HUES64 (cell line): ENCODE data around the gene INAFM1.
A peak's percentile ranks its signal among the peaks of the same experiment; 100 is the strongest.

Experiments used
- H3K27ac ChIP-seq: 2 replicates; pipeline ENCODE4 v1.7.0; 2013; ENCODE audit warnings: low read depth, low read length, inconsistent platforms
- H3K27me3 ChIP-seq: 2 replicates; pipeline ENCODE4 v1.6.1; 2013; ENCODE audit warnings: mild to moderate bottlenecking, low read length; ENCODE audit not compliant: insufficient read depth
- H3K36me3 ChIP-seq: 2 replicates; pipeline ENCODE4 v1.6.1; 2013; ENCODE audit warnings: mild to moderate bottlenecking, low read length; ENCODE audit not compliant: insufficient read depth
- H3K4me1 ChIP-seq: 2 replicates; pipeline ENCODE4 v1.6.1; 2013; ENCODE audit warnings: mild to moderate bottlenecking, low read length, moderate library complexity; ENCODE audit not compliant: insufficient read depth
- H3K4me3 ChIP-seq: 2 replicates; pipeline ENCODE4 v1.5.1; 2013; ENCODE audit warnings: mild to moderate bottlenecking, low read length, moderate library complexity
- H3K9ac ChIP-seq: 2 replicates; pipeline ENCODE4 v1.6.1; 2013; ENCODE audit warnings: mild to moderate bottlenecking, low read depth, low read length
- H3K9me3 ChIP-seq: 2 replicates; pipeline ENCODE4 v1.6.1; 2013; ENCODE audit warnings: low read depth, low read length; ENCODE audit not compliant: insufficient read depth
- WGBS: fragments of 150-250, 120-280 bp; methylation state at CpG from one replicate; pipeline ENCODE4 v1.1.7; 2013; ENCODE audit warnings: missing lambda C conversion rate; 5-methylcytosine and 5-hydroxymethylcytosine counted together

INAFM1 gene

DNA sequence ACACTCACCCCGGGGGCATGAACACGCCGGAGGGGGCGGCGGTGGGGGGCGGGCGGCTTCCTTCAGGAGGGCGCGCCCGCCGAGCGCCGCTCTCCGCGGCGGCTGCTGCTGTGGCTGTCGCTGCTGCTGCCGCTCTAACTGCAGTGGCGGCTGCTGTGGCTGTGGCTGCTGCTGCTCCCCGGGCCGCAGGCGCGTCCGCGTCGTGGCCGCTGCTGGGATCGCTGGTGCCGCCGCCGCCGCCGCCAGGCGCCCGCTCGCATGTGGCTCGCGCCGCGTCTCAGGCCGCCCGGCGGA lies 43.8 kb upstream of the INAFM1 start, which contains the start of gene BBC3:
Gene BBC3 (minus strand): TSS at position 279 of the 294 bp plus-strand sequence. CDS start 2,768 bp downstream, outside the sequence.
- Histone ChIP-seq H3K4me3 (peak within 1 kb of the TSS; percentile 70), H3K27me3 (peaks cover 4% of the 10 kb centered on the region), H3K4me1 (peaks cover 14% of the 10 kb centered on the region), H3K9me3 (no peaks in the 10 kb centered on the region), H3K27ac (peak within 1 kb of the TSS; percentile 76; the same call in 1 of the 2 replicates), H3K36me3 (no peaks in the 10 kb centered on the region), H3K9ac (peak within 1 kb of the TSS; percentile 78)
- under 1% methylated on average over 43 of the region's 43 CpGs for WGBS

DNA sequence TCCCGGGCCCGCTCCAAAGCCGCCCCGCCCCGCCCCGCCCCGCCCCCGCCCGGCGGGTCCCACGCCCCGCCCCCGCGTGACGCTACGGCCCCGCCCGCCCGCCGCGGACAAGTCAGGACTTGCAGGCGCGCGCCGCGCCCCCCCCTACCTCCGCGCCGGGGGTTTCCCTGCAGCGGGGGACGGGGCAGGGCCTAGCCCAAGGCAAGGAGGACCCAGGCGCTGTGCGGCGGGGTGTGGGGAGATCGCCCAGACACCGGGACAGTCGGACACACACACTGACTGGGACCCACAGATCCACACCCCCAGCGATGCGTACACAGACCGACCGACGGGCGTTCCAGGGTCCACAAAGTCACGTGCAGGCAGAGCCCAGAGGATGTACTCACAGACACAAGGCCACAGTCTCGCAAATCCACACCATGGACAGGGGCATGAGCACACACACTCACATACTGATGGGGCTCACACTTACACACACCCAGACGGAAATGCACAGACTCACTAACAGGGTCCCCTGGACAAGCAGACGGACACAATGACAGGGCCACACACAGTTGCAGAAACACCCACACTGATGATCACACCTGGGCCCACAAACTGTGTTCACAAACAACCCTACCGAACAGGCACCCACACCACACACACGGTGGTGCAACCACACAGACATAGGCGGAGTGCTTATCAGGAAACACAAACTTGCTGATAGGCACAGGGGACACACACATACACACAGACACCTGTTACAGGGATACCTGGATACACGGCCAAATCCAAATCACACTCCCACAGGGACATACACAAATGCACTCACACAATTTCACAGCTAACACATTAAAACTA lies 43.2 kb upstream of the INAFM1 start:
- H3K27me3 ChIP-seq, result peaks cover 4% of the 10 kb centered on the region
- H3K4me1 ChIP-seq, result peaks cover 14% of the 10 kb centered on the region; the same call in 1 of the 2 replicates
- H3K9ac ChIP-seq, result peak overlapping the region; percentile 78
- H3K36me3 ChIP-seq, result no peaks in the 10 kb centered on the region
- WGBS, result 9% methylated on average over 51 of the region's 51 CpGs
- H3K27ac ChIP-seq, result peak overlapping the region; percentile 29; the same call in 1 of the 2 replicates
- no peaks in the 10 kb centered on the region for H3K9me3 ChIP-seq
- peak overlapping the region; percentile 70 for H3K4me3 ChIP-seq

DNA sequence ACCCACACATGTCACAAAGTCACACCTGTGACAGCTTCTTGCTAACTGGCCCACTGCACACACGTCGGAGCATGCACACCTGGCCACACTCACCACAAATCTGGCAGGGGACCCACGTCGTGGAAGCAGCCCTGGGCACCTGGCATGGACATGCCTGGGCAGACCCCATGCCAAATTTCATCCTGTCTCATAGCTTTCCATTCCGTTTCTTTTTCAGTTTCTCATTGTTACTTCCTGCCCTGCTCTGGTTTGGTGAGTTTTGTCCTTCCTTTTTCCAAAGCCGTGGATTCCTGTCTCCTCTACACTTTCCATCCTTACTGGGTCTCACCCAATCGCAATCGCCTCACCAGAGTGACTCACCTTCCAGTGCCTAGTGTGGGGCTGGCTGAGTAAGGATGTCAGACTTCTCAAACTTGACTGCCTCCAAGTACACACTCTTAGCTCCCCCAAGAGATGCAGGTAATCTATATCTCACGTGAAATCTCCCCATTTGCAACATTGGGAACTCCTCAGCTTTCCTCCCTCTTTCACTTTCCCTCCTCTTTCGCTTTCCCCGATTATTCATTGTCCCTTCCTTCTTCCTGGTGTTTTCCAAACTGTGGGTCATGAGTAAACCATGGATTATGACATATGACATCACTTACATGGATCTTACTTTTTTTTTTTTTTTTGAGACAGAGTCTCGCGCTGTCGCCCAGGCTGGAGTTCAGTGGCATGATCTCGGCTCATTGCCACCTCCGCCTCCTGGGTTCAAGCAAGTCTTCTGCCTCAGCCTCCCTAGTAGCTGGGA lies 42.1 kb upstream of the INAFM1 start:
- 81% methylated on average over 16 of the region's 16 CpGs for WGBS
- Histone ChIP-seq H3K9ac (no peak overlapping the region), H3K4me3 (no peak overlapping the region)

DNA sequence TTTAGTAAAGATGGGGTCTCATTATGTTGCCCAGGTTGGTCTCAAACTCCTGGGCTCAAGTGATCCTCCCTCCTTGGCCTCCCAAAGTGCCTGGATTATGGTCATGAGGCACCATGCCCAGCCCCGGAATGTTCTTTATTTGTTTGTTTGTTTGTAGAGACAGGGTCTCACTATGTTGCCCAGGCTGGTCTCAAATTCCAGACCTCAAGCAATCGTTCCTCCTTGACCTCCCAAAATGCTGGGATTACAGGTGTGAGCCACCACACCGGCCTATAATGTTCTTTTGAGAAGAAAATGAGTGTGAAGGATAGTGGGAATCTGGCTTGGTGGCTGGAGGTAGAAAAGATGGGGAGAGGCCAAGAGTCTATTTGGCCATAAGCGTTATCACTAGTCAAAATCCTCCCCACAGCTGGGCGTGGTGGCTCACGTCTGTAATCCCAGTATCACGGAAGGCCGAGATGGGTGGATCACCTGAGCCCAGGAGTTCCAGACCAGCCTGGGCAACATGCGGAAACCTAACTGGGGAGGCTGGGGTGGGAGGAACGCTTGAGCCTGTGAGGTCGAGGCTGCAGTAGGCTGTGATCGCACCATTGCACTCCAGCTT lies 38.5 kb upstream of the INAFM1 start:
- no peaks in the 10 kb centered on the region for H3K36me3 ChIP-seq
- H3K27me3 ChIP-seq, result peaks cover 25% of the 10 kb centered on the region
- H3K4me3 ChIP-seq, result no peak overlapping the region
- H3K9ac ChIP-seq, result no peak overlapping the region
- H3K4me1 ChIP-seq, result peaks cover 20% of the 10 kb centered on the region
- no peaks in the 10 kb centered on the region for H3K9me3 ChIP-seq
- WGBS, result 92% methylated on average over 12 of the region's 12 CpGs
- no peak overlapping the region for H3K27ac ChIP-seq

More for the DNA sequence above, 42.1 kb upstream of the INAFM1 start:
- Histone ChIP-seq H3K27me3 (peaks cover 4% of the 10 kb centered on the region), H3K27ac (peak overlapping the region; percentile 33; the same call in 1 of the 2 replicates), H3K4me1 (peaks cover 10% of the 10 kb centered on the region; the same call in 1 of the 2 replicates), H3K9me3 (no peaks in the 10 kb centered on the region), H3K36me3 (no peaks in the 10 kb centered on the region)

DNA sequence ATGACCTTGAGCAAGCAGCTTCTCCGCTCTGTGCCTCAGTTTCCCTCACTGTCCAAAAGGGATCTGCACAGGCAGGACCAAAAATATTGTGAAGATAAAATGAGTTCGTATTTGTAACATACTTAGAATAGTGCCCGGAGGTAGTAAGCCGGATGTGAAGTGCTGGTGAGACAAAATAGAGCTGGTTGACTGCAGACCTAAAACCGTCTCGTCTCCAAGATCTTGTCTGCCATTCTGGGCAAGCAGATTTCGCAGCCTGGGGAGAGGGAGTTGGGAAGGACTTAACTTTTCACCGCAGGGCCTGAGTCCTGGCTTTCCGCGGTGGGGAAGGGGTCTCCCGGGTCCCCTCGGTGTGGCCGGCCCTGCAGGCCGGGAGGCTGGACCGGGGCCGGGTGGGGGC lies 35.5 kb upstream of the INAFM1 start:
- H3K27ac ChIP-seq, result no peak overlapping the region
- no peaks in the 10 kb centered on the region for H3K9me3 ChIP-seq
- H3K27me3 ChIP-seq, result peaks cover 49% of the 10 kb centered on the region
- peak overlapping the region; percentile 39 for H3K4me3 ChIP-seq
- WGBS, result 15% methylated on average over 16 of the region's 16 CpGs
- H3K4me1 ChIP-seq, result peaks cover 11% of the 10 kb centered on the region; the same call in 1 of the 2 replicates
- no peaks in the 10 kb centered on the region for H3K36me3 ChIP-seq
- H3K9ac ChIP-seq, result no peak overlapping the region

DNA sequence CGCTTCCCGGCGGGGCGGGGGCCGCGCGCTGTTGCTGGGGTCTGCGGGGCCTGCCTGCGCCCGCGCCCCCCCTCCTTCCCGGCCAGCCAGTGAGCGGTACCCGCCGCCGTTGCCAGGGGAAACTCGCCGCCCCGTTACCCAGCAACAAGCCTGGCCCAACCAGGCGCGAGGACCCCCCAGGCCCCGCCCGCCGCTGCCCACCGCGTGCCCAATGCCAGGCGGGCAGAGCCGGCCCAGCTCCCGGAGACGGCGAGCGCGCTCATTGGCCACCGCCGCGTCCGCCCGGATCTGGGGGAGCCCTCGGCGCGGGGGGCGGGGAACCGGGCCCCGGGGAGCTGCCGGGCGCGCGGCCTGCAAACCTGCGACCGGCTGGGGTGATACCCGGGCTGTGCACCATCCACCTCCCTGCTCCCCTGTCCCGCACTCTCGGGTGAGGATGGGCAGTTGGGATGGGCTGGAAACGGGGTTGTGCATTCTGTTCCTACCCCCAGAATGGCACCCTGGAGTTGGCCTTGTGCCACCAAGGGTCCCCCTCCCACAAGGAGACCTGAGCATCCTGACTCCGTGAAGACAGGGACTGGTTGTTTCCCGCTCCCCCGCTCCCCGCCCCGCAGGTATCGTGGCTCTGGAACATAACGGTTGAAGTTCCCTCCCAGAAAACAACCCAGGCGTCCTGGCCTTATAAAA lies 34.9 kb upstream of the INAFM1 start:
- Histone ChIP-seq H3K4me1 (peaks cover 11% of the 10 kb centered on the region; the same call in 1 of the 2 replicates), H3K4me3 (peak overlapping the region; percentile 39), H3K36me3 (no peaks in the 10 kb centered on the region), H3K9ac (no peak overlapping the region), H3K27me3 (peaks cover 49% of the 10 kb centered on the region), H3K9me3 (no peaks in the 10 kb centered on the region), H3K27ac (no peak overlapping the region)
- 4% methylated on average over 61 of the region's 62 CpGs for WGBS

- no peaks in the 10 kb centered on the region for H3K36me3 ChIP-seq
- peak overlapping the region; percentile 24 for H3K4me3 ChIP-seq
- 51% methylated on average over 6 of the region's 6 CpGs for WGBS
- no peaks in the 10 kb centered on the region for H3K9me3 ChIP-seq
- H3K27me3 ChIP-seq, result peaks cover 49% of the 10 kb centered on the region
- no peak overlapping the region for H3K27ac ChIP-seq
- no peak overlapping the region for H3K9ac ChIP-seq
- H3K4me1 ChIP-seq, result peaks cover 11% of the 10 kb centered on the region; the same call in 1 of the 2 replicates
These were observed 34.1 kb upstream of the INAFM1 start for GRCh38 chr19:47240556-47240955.

GRCh38 chr19:47240996-47241918 lies 33.4 kb upstream of the INAFM1 start:
- Histone ChIP-seq H3K9ac (no peak overlapping the region), H3K36me3 (no peaks in the 10 kb centered on the region), H3K27ac (no peak overlapping the region), H3K9me3 (no peaks in the 10 kb centered on the region), H3K27me3 (peaks cover 49% of the 10 kb centered on the region), H3K4me3 (peak overlapping the region; percentile 24), H3K4me1 (peaks cover 11% of the 10 kb centered on the region; the same call in 1 of the 2 replicates)
- 13% methylated on average over 21 of the region's 27 CpGs for WGBS

DNA sequence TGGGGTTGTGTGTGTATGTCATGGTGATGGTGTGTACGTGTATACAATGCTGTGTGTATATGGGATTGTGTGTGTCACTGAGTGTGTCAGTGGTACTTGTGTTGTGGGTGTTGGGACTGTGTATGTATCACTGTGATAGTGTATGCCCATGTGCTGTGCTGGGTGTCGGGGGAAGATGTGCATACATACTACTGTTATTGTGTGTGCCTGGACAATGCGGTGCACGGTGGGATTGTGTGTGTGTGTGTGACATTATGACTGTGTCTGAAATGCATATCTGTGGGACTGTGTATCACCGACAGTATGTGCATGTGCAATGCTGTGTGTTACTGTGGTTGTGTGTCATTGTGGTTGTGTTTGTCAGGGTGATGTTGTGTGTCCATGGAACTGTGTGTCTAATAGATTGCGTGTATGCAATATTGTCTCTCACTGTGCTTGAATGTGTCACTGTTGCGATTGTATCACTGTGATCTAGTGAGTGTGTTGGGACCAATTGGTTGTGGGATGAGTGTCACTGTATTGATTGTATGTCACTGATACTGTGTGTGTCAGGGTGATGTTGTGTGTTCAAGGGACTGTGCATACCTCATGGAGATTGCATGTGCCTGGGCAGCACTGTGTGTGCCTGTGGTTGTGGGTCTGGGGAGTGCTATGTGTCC lies 32.6 kb upstream of the INAFM1 start:
- H3K9me3 ChIP-seq, result no peaks in the 10 kb centered on the region
- H3K36me3 ChIP-seq, result no peaks in the 10 kb centered on the region
- no peak overlapping the region for H3K9ac ChIP-seq
- H3K4me1 ChIP-seq, result peaks cover 11% of the 10 kb centered on the region; the same call in 1 of the 2 replicates
- no peak overlapping the region for H3K27ac ChIP-seq
- no peak overlapping the region for H3K4me3 ChIP-seq
- WGBS, result 91% methylated on average over 7 of the region's 7 CpGs
- peaks cover 49% of the 10 kb centered on the region for H3K27me3 ChIP-seq
